ENCODE measurements around the gene CCDC154. TPM values are rescaled to one million over a fixed set of nuclear protein-coding genes. Genes with fewer than 3 reads are reported as not detected.

CCDC154 gene
- total RNA-seq, 2 experiments from 2014 or later, result 1.3 TPM

DNA sequence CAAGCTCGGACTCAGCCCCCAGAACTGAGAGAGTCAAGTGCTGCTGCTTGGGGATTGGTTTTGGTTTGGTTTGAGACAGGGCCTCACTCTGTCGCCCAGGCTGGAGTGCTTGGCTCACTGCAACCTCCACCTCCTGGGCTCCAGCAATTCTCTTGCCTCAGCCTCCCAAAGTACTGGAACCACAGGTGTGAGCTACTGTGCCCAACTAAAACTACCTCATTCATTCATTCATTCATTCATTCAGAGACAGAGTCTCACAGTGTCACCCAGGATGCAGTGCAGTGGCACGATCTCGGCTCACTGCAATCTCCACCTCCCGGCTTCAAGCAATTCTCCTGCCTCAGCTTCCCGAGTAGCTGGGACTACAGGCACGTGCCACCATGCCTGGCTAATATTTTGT is 54.6 kb downstream of the CCDC154 start:
- Mint-ChIP-seq H3K9me3 (no peaks in the 10 kb centered on the region), H3K4me3 (no peak overlapping the region), H3K36me3 (peaks cover 3% of the 10 kb centered on the region), H3K4me1 (no peaks in the 10 kb centered on the region), H3K27me3 (no peaks in the 10 kb centered on the region), H3K27ac (no peak overlapping the region)
- DNase-seq, result no peak

DNA sequence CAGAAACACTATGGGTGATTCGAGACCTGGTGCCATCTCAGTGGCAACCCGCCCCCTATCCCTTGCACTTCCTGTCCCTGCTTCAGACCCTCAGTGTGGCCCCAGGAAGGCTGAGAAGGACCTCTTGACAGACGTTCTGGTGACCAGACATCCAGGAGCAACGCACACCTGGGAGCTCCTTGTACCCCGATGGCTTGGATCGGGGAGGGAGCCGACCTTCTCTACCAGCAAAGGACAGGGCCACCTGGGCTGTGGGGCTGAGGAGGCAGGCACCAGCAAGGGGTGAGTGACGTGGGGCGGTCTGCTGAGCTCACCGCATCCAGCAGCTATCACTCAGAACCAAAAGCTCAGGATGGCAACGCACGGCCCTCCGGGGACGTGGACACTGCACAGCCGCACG is 57.0 kb downstream of the CCDC154 start:
- Mint-ChIP-seq H3K36me3 (peaks cover 3% of the 10 kb centered on the region), H3K4me1 (no peaks in the 10 kb centered on the region)

DNA sequence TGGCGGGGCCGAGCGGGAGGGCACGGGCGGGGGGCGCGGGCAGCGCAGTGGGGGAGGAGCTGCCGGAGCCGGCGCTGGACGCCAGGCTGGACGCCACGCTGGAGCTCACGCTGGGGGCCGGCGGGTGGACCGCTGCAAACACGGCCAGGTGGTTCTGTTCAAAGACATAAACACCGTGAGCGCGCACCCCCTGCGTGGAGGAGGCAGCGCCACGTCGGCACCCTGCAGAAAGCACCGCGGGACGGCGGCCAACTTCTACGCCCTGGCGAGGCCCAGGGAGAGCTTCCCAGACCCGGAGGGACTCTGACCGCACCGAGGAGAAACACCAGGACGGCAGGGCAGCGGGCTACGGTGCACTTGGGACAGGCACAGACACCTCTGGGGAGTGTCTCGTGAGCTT is 59.1 kb downstream of the CCDC154 start:
- H3K4me3 Mint-ChIP-seq, result no peak overlapping the region
- H3K4me1 Mint-ChIP-seq, result peaks cover under 1% of the 10 kb centered on the region
- no peak overlapping the region for H3K27ac Mint-ChIP-seq
- DNase-seq, result no peak
- H3K27me3 Mint-ChIP-seq, result no peaks in the 10 kb centered on the region
- H3K36me3 Mint-ChIP-seq, result no peaks in the 10 kb centered on the region
- no peaks in the 10 kb centered on the region for H3K9me3 Mint-ChIP-seq

More for the DNA sequence above, 57.0 kb downstream of the CCDC154 start:
- Mint-ChIP-seq H3K9me3 (no peaks in the 10 kb centered on the region), H3K4me3 (no peak overlapping the region), H3K27ac (no peak overlapping the region), H3K27me3 (no peaks in the 10 kb centered on the region)
- DNase-seq, result no peak

Other genes starting within 250 kb of the CCDC154 start
- gene TPSG1, start 219.3 kb downstream of the CCDC154 start, total RNA-seq, result not detected
- not detected for gene TPSB2, start 214.4 kb downstream of the CCDC154 start, total RNA-seq
- gene TPSAB1, start 203.9 kb downstream of the CCDC154 start, total RNA-seq, result not detected
- not detected for gene TPSD1, start 188.5 kb downstream of the CCDC154 start, total RNA-seq
- gene UBE2I, start 134.9 kb downstream of the CCDC154 start, total RNA-seq, result 100 to 1,000 TPM; 280 to 282 TPM
- gene BAIAP3, start 110.9 kb downstream of the CCDC154 start, total RNA-seq, result under 1 TPM; 0.12 to 0.46 TPM
- gene TSR3, start 92.7 kb downstream of the CCDC154 start, total RNA-seq, result 10 to 100 TPM; 80.3 to 82.6 TPM
- gene GNPTG, start 92.6 kb downstream of the CCDC154 start, total RNA-seq, result 10 to 100 TPM; 19.2 to 19.7 TPM
- 10 to 100 TPM; 22.6 to 24.2 TPM for gene UNKL, start 29.9 kb downstream of the CCDC154 start, total RNA-seq
- gene UQCC4, start 23.8 kb downstream of the CCDC154 start, total RNA-seq, result 10 to 100 TPM; 24.4 to 24.6 TPM
- gene PERCC1, start 13.5 kb downstream of the CCDC154 start, total RNA-seq, result under 1 TPM; 0.25 to 0.40 TPM
- gene CLCN7, start 30.5 kb upstream of the CCDC154 start, total RNA-seq, result 10 to 100 TPM; 45.0 to 48.8 TPM
- not detected for gene PTX4, start 44.4 kb upstream of the CCDC154 start, total RNA-seq
- 10 to 100 TPM; 82.5 to 82.9 TPM for gene TELO2, start 48.8 kb upstream of the CCDC154 start, total RNA-seq
- gene TMEM204, start 89.1 kb upstream of the CCDC154 start, total RNA-seq, result 10 to 100 TPM; 21.2 to 23.7 TPM
- gene IFT140, start 167.5 kb upstream of the CCDC154 start, total RNA-seq, result 1 to 10 TPM; 7.1 to 9.5 TPM
- gene CRAMP1, start 167.8 kb upstream of the CCDC154 start, total RNA-seq, result 10 to 100 TPM; 14.4 to 17.0 TPM
- gene JPT2, start 233.7 kb upstream of the CCDC154 start, total RNA-seq, result 10 to 100 TPM; 91.4 to 96.2 TPM

Measured in activated naive CD8-positive, alpha-beta T cell treated with anti-CD3 and anti-CD28 coated beads for 36 hours (primary cell).